ENCODE measurements around the gene ABLIM2. TPM values are rescaled to one million over a fixed set of nuclear protein-coding genes. Genes with fewer than 3 reads are reported as not detected.

Gene ABLIM2
- total RNA-seq, 1 experiment from 2014 or later: 2.7 TPM

DNA sequence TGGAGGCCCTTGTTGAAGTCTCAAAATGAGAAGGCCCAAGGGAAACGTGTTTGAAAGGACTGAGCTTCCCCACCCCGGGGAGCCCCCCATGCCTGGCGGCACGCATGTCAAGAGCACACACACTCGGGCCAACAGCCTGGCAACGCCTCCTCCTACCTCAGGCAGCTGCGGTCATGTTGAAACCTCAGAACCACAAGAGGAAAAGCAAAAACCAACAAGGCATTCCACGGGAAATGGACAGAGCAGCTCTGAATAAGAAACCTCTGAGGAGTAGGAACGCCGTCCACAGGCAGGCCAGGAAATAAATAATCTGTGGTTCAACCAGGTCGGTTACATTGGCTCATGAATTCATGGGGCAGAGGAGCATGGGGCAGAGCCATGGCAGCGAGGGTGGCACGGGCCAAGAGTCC lies 123.2 kb downstream of the ABLIM2 start:
- TF ChIP-seq EZH2 (IDR thresholded peaks at IDR 0.05; ENCODE audit: borderline replicate concordance, low read depth, low read length, poor library complexity, severe bottlenecking): no peak
- TF ChIP-seq, protein P1, sequence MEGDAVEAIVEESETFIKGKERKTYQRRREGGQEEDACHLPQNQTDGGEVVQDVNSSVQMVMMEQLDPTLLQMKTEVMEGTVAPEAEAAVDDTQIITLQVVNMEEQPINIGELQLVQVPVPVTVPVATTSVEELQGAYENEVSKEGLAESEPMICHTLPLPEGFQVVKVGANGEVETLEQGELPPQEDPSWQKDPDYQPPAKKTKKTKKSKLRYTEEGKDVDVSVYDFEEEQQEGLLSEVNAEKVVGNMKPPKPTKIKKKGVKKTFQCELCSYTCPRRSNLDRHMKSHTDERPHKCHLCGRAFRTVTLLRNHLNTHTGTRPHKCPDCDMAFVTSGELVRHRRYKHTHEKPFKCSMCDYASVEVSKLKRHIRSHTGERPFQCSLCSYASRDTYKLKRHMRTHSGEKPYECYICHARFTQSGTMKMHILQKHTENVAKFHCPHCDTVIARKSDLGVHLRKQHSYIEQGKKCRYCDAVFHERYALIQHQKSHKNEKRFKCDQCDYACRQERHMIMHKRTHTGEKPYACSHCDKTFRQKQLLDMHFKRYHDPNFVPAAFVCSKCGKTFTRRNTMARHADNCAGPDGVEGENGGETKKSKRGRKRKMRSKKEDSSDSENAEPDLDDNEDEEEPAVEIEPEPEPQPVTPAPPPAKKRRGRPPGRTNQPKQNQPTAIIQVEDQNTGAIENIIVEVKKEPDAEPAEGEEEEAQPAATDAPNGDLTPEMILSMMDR (conservative IDR thresholded peaks at IDR 0.05; ENCODE audit: low read depth, low read length): no peak
- DNase-seq (ENCODE audit: low spot score): peak; percentile 29
- Histone ChIP-seq H3K4me3 (ENCODE audit: low read depth, low read length, poor library complexity, severe bottlenecking) (no peak overlapping the region), H3K36me3 (ENCODE audit: insufficient read depth, low read length, poor library complexity, severe bottlenecking) (no peaks in the 10 kb centered on the region), H3K4me1 (ENCODE audit: insufficient read depth, low read length, poor library complexity, severe bottlenecking) (peaks cover 7% of the 10 kb centered on the region), H3K27me3 (replicated peaks; ENCODE audit: insufficient read depth, low read depth, low read length, poor library complexity) (no peaks in the 10 kb centered on the region), H3K9me3 (ENCODE audit: low read depth, low read length, poor library complexity, severe bottlenecking) (no peaks in the 10 kb centered on the region), H3K27ac (ENCODE audit: low read depth, low read length, poor library complexity, severe bottlenecking) (no peak overlapping the region)
- intact Hi-C loops (cut with micrococcal nuclease; ENCODE audit: unreplicated experiment): no loop called here
- ChIA-PET POLR2A (ENCODE audit: low non-redundant PET) (no interaction called here), CTCF (no interaction called here)
- no TSS peak for BruUV-seq (replicated peaks)

GRCh38 chr4:8033829-8034528 lies 124.6 kb downstream of the ABLIM2 start:
- H3K4me1 ChIP-seq (ENCODE audit: insufficient read depth, low read length, poor library complexity, severe bottlenecking): peaks cover 7% of the 10 kb centered on the region
- no peaks in the 10 kb centered on the region for H3K9me3 ChIP-seq (ENCODE audit: low read depth, low read length, poor library complexity, severe bottlenecking)
- no peaks in the 10 kb centered on the region for H3K36me3 ChIP-seq (ENCODE audit: insufficient read depth, low read length, poor library complexity, severe bottlenecking)
- no peaks in the 10 kb centered on the region for H3K27me3 ChIP-seq (replicated peaks; ENCODE audit: insufficient read depth, low read depth, low read length, poor library complexity)
- ChIA-PET CTCF (no interaction called here), POLR2A (ENCODE audit: low non-redundant PET) (no interaction called here)
- no peak for DNase-seq (ENCODE audit: low spot score)
- BruUV-seq (replicated peaks): no TSS peak
- no peak overlapping the region for H3K4me3 ChIP-seq (ENCODE audit: low read depth, low read length, poor library complexity, severe bottlenecking)
- intact Hi-C loops (cut with micrococcal nuclease; ENCODE audit: unreplicated experiment): no loop called here
- H3K27ac ChIP-seq (ENCODE audit: low read depth, low read length, poor library complexity, severe bottlenecking): no peak overlapping the region
- TF ChIP-seq, protein P1 (conservative IDR thresholded peaks at IDR 0.05; ENCODE audit: low read depth, low read length): no peak
- TF ChIP-seq EZH2 (IDR thresholded peaks at IDR 0.05; ENCODE audit: borderline replicate concordance, low read depth, low read length, poor library complexity, severe bottlenecking): no peak

DNA sequence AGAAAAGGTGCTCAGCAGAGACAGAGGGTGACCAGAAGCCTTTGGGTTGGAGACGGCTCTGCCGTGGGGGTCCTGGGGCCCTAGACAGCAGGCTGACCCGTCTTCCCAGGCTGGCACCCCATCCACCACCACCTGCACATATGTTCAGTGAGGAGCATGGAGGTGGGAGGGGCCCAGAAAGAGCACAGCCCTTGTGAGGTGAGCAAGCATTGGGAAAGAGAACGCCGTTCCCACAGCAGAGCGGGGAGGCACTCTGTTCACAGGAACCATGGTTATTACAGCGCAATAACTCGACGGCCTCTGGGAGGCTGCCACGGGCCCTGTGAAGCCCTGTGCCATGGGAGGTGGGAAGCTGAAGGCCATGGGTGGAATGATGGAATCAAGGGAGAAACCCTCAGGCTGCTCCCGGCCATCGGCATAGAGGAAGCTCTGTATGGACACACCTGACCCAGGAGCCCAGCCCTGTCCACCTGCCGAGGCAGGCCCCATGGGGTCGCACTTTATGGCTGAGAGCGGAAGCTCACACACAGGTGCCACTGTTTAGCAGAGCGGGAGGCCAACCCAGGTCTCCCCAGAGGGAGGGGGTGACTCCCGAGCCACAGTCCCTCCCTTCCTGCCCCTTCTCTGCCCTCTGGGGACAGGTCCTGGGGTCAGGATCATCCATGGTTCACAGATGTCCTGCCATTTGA lies 125.4 kb downstream of the ABLIM2 start:
- TF ChIP-seq, protein P1 (conservative IDR thresholded peaks at IDR 0.05; ENCODE audit: low read depth, low read length): 0 out of 2 replicates have a peak, but pooled peaks have one; percentile 28
- TF ChIP-seq EZH2 (IDR thresholded peaks at IDR 0.05; ENCODE audit: borderline replicate concordance, low read depth, low read length, poor library complexity, severe bottlenecking): no peak
- ChIA-PET CTCF (no interaction called here), POLR2A (ENCODE audit: low non-redundant PET) (no interaction called here)
- no peaks in the 10 kb centered on the region for H3K36me3 ChIP-seq (ENCODE audit: insufficient read depth, low read length, poor library complexity, severe bottlenecking)
- H3K4me3 ChIP-seq (ENCODE audit: low read depth, low read length, poor library complexity, severe bottlenecking): no peak overlapping the region
- intact Hi-C loops (cut with micrococcal nuclease; ENCODE audit: unreplicated experiment): no loop called here
- peaks cover 7% of the 10 kb centered on the region for H3K4me1 ChIP-seq (ENCODE audit: insufficient read depth, low read length, poor library complexity, severe bottlenecking)
- H3K27me3 ChIP-seq (replicated peaks; ENCODE audit: insufficient read depth, low read depth, low read length, poor library complexity): no peaks in the 10 kb centered on the region
- no peak overlapping the region for H3K27ac ChIP-seq (ENCODE audit: low read depth, low read length, poor library complexity, severe bottlenecking)
- no peaks in the 10 kb centered on the region for H3K9me3 ChIP-seq (ENCODE audit: low read depth, low read length, poor library complexity, severe bottlenecking)
- DNase-seq (ENCODE audit: low spot score): peak; percentile 73
- BruUV-seq (replicated peaks): no TSS peak
